ENCODE data around the gene HLA-DMB.
A peak's percentile ranks its signal among the peaks of the same experiment; 100 is the strongest.

Gene HLA-DMB

DNA sequence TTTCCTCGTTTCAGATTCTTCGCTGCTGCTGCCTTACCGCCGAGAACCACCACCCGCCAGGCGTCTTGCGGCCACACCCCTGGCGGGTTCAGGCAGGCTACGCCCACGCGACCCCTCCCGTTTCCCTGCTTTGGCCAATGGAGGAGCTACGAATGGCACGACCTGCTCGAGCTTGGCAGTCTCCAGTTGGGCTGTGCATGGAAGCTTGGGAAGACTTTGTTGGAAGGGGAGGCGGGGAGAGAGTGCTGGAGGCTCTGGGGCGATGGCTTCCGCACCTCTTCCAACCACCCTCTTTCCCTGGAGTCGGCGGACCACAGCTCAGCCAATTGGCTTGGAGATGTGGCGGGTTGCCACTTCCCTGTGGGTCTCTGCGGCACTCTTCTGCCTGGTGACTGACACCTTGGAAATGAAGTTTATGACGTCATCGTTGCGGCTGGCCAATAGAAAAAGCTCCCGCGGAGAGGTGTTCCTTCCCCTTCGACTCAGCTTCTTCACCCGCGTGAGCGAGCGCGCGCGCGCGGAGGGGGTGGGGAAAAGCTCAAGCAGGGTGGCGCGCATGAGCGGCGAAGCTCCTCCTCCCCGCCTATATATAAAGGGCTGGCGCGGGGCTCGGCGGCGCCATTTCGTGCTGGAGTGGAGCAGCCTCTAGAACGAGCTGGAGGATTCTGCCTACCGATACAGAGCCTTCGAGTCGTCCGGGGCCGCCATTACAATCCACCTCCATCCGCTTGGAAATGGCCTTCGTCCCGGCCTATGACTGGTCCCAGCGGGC, 30.9 kb upstream of the HLA-DMB start:
- DNase-seq: peak; percentile 99

DNA sequence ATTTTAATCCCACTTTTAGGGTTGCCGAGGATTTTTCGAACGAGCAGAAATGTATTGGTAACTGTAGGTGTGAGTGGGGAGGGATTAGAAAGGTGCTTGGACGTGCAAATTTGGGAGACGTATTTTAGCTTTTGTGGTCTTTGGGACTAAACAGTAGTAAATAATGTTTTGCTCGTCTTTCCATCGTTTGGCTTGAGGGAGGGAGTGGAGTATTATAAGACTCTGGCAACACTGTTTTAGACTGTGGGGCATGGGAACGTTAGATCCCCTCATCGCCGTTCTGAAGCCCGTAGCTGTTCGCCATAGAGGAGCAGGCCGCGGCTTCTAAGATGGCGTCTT, 30.4 kb upstream of the HLA-DMB start:
- DNase-seq: no peak

- DNase-seq: peak; percentile 55
These were observed 29.8 kb upstream of the HLA-DMB start for GRCh38 chr6:32970413-32971241.

GRCh38 chr6:32969685-32970412, 29.0 kb upstream of the HLA-DMB start:
- DNase-seq: peak; percentile 53

DNA sequence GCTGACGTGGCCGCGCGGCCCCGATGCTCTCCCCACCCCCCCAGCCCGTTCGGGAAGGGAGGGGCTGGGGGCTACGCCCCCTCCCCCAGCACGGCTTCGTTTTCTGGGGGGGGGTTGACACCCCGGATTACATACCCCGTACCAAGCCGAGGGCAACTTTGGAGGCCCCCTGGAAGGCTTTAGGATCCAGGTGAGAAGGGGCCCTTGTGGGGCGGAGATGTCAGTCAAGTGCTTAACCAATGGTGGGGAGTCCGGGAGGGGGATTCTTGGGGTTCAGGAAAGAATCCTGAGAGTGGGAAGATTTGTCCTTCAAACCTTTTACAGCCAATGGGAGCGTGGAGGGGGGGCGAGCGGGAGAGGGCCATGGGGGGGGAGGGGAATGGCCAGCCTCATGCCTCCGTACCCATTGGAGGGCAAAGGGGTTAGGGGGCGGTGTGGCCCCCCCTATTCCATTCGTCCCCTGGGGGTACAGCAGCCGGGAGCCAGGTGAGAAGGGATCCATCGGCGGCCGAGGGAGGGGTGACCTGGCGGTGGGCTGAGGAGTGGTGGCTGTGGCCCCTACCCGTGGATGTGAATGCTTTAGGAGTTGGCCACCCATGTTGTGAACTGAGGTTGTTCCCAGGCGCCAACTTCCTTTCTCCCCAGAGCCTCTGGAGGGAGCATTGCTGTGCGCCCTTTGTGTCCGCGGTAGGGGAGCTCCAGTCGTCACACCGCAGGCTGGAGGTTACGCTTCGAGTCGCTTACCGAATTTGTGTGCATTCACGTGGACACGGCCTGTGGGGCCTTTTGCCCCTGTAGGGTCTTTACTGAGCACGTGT, 28.2 kb upstream of the HLA-DMB start:
- peak; percentile 41 for DNase-seq

DNA sequence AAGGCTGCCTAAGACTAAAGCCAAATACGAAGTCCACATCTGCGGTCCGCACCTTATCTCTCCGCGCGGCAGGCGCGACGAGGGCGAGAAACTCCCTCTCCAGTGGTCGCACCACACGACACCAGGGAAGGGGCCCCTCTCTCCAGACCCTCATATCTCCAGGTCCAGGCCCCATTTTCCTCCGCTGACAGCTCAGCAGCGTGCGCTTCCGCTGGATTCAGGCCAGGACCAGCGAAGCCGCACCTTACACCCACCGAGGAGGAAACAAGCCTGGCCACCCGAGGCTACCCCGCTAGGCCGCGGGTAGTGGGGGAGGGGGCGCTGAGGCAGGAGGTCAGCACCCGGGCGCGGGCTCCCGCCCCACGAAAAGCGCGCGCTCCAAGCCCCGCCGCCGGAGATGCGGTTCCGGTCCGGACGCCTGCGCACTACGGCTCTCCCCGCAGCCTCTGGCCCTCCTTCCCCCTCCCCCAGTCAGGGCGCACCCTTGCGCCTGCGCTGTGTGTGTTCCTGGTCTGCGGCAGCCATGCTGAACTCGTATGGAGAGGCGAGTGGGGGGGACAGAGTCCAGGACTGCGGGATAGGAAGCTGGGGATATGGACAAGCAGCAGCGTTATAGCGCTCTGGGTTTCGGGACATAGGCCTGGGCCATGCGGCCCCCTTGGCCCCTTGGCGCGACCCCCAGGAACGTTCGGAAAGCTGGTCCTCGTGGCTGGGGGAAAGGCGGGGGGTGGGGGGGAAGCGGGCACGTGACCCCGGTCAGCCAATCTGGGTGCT, 27.5 kb upstream of the HLA-DMB start, which contains the start of gene BRD2:
Gene BRD2 (plus strand): TSS at position 502 of the 774 bp plus-strand sequence. CDS start 4,305 bp downstream, outside the sequence.
- DNase-seq: peak; percentile 95

- no peak for DNase-seq
These were observed 26.6 kb upstream of the HLA-DMB start for GRCh38 chr6:32967151-32968091.

DNA sequence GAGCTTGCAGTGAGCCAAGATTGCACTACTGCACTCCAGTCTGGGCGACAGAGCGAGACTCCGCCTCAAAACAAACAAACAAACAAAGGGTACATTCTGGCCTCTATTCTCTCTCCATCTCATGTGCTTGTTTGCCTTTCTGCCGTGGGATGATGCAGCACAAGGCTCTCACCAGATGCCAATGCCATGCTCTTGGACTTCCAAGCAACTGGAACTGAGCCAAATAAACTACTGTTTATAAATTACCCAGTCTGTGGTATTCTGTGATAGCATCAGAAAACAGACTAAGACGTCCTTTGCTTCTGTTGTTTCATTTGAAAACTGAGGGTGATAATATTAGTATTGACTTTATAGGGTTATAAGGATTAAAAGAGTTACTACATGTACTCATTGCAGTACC, 23.9 kb upstream of the HLA-DMB start:
- no peak for DNase-seq

GRCh38 chr6:32963866-32964265, 23.0 kb upstream of the HLA-DMB start:
- DNase-seq: no peak

- DNase-seq: no peak
These were observed 21.5 kb upstream of the HLA-DMB start for GRCh38 chr6:32962213-32962826.

DNA sequence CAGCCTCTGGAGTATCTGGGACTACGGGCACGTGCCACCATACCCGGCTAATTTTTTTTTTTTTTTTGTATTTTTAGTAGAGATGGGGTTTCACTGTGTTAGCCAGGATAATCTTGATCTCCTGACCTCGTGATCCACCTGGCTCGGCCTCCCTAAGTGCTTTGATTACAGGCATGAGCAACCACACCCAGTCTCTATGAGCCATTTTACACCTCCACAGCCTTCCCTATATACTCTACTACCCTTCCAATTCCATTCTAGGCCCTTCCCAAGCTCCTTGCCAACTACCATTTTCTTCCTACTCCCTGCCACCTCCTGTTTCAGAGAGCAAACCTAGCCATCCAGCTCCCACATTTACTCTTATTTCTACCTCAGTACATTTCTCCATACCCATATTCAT, 19.7 kb upstream of the HLA-DMB start:
- DNase-seq: no peak

GRCh38 chr6:32956176-32956575, 15.3 kb upstream of the HLA-DMB start:
- no peak for DNase-seq

GRCh38 chr6:32954986-32955802, 14.4 kb upstream of the HLA-DMB start:
- no peak for DNase-seq

DNA sequence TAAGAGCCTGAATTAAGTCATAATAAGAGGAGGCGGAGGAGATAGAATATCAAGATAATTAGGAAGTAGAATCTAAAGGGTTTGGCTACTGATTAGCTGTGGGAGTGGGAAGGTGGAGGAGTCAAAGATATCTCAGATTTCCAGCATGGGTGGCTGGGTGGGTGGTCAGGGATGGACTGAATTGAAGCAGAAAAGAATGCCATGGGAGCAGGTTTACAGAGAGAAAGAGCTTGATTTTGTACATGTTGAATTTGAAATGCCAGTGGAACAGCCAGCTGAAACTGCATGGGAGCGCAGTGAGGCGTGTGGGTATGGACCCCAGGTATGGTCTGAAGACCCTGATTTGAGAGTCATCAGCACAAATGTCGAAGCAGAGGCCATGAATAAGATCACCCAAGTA, 13.4 kb upstream of the HLA-DMB start:
- no peak for DNase-seq

DNA sequence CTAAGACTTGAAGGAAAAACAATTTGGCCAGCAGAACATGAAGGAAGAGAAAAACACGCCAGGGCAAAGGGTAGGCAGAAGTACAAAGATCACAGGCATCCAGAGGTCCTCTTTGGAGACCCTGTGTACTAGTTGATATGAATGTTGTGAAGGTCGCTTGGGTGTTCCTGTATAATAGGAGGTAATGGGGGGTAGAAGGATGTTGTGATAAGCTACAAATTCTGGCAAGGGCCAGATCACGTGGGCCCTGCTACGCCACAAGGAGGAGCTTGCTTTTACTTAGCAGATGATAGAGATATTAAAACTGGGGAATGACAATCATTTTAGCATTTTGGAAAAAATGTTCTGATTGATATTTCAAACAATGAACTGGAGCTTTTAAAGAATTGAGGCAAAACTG, 12.9 kb upstream of the HLA-DMB start:
- no peak for DNase-seq

GRCh38 chr6:32952817-32953739, 12.2 kb upstream of the HLA-DMB start, which contains the start of gene HLA-DMA:
HLA-DMA (minus strand) TSS chr6:32953097; CDS start chr6:32953036, 61 bp downstream.
- peak; percentile 74 for DNase-seq

DNA sequence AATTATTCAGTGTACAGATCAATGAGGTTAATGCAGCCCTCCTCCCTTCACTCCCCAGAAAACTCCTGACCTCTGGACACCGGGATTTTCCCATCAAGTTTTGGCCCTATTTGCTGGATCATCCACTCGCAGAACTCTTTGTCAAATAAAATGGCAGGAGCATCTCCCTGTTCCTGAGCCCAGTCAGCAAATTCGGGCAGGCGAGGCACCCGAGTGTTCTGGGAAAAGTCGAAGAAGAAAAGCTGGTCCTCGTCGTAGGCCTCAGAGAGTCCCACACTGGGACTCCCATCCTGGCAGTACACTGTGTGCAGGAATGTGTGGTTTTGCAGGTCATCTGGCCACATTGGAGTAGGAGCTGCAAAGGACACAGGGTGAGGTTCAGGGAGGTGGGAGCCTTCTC, 9.6 kb upstream of the HLA-DMB start:
- DNase-seq: no peak

- no peak for DNase-seq
These were observed 9.2 kb upstream of the HLA-DMB start for GRCh38 chr6:32950010-32950409.

Data from effector CD4-positive, alpha-beta T cell (primary cell).